Activated CD8-positive, alpha-beta memory T cell treated with anti-CD3 and anti-CD28 coated beads, Interleukin-2, amount 10 ng/mL, durations not matched to agents 7 days and 5 days (primary cell): ENCODE measurements around the gene PLD4. TPM values are rescaled to one million over a fixed set of nuclear protein-coding genes. Genes with fewer than 3 reads are reported as not detected.
A peak's percentile ranks its signal among the peaks of the same experiment; 100 is the strongest.

Experiments used
- ATAC-seq: fragments of 150-1000 bp; cut with Tn5 transposase; one replicate; pipeline ENCODE4 v1.10.0; 2021; ENCODE audit warnings: moderate library complexity
- CTCF ChIA-PET: fragments of 350-600 bp; sonication (Branson Sonifier 250); formaldehyde crosslinking; loops from one replicate; lab custom pipeline; 2021; ENCODE audit warnings: antibody characterized with exemption; lab: Charles Lee
- DNase-seq: peaks from one replicate; pipeline ENCODE4 v3.0.0-alpha.2; 2020
- H3K27ac Mint-ChIP-seq: one replicate; pipeline ENCODE4 v1.8.0; 2021; ENCODE audit warnings: mild to moderate bottlenecking, mixed read lengths
- H3K27me3 Mint-ChIP-seq: one replicate; pipeline ENCODE4 v1.8.0; 2021; ENCODE audit warnings: mixed read lengths
- H3K36me3 Mint-ChIP-seq: one replicate; pipeline ENCODE4 v1.8.0; 2021; ENCODE audit warnings: mild to moderate bottlenecking, mixed read lengths
- H3K4me1 Mint-ChIP-seq: one replicate; pipeline ENCODE4 v1.8.0; 2021; ENCODE audit warnings: mixed read lengths
- H3K4me3 Mint-ChIP-seq: one replicate; pipeline ENCODE4 v1.8.0; 2021; ENCODE audit warnings: mild to moderate bottlenecking, moderate library complexity, mixed read lengths
- H3K9me3 Mint-ChIP-seq: one replicate; pipeline ENCODE4 v1.8.0; 2022; ENCODE audit warnings: low read depth, mixed read lengths
- total RNA-seq, 2 experiments: library from RNA; stranded (reverse); gene quantifications; one replicate each; pipeline ENCODE4 v1.2.3, GENCODE V29; 2021

The PLD4 gene
- total RNA-seq, 2 experiments from 2014 or later, result not detected

DNA sequence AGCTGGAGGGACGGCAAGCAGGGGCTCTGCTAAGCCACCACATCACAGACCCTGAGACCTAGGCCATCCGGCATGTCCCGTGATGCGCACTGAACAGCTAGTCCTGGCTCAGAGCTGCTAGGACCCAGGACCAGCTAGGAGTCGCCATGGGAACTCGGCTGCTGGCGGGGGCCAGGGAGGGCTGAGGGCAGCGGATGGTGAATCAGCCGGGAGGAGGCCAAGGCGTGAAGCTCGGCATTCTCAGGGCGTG, 48.4 kb downstream of the PLD4 start:
- Mint-ChIP-seq H3K27me3 (peaks cover 28% of the 10 kb centered on the region), H3K9me3 (no peaks in the 10 kb centered on the region), H3K36me3 (no peaks in the 10 kb centered on the region), H3K4me1 (peaks cover 10% of the 10 kb centered on the region), H3K4me3 (no peak overlapping the region), H3K27ac (no peak overlapping the region)
- ATAC-seq (no peak), DNase-seq (no peak)
- CTCF ChIA-PET, result interaction anchor here (1.7 to 6.7 kb wide), 4 partner anchors 12 to 114 kb away, joined by 4 to 140 read pairs (median 17); partner anchors contain the start of gene CLBA1

DNA sequence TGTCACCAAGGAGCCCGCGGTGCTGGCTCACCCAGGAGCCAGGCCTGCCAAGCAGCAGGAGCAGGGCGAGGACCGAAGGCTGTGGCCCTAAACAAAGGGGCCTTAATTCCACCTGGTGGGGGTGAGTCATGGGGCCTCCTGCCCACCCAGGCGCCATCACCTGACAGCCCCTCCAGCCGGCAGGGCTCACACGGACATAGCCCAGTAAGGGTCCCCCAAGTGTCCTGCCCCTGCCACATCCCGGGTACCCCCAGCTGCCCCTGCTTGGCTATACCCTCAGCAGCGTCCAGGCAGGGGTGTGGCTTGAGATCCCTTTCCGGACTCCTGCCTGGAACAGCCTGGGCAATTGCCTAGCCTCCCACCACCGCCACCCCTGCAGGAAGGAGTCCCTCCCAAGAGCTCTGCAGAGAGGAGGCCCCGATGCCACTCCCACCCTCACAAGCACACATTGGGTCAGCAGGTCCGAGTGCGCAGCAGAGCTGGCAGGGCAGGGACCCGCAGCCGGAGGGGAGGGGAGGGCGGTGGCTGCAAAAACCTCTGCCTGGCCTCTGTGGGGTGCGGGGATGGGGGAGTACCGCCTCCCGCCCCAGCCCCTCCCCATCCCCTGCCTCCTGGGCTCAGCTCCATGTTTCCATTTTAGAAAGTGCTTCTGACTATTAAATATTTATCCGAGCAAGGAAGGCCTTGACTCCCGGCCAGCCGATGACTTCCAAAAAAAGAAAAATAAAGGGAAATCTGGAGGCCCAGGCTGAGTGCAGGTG, 48.9 kb downstream of the PLD4 start:
- H3K4me3 Mint-ChIP-seq, result no peak overlapping the region
- no peaks in the 10 kb centered on the region for H3K36me3 Mint-ChIP-seq
- CTCF ChIA-PET, result interaction anchor here (0.9 to 6.7 kb wide), 5 partner anchors 11 to 117 kb away, joined by 3 to 140 read pairs (median 4); partner anchors contain the start of gene CLBA1
- H3K27ac Mint-ChIP-seq, result no peak overlapping the region
- ATAC-seq (no peak), DNase-seq (no peak)
- H3K4me1 Mint-ChIP-seq, result peaks cover 10% of the 10 kb centered on the region
- no peaks in the 10 kb centered on the region for H3K9me3 Mint-ChIP-seq
- H3K27me3 Mint-ChIP-seq, result peaks cover 25% of the 10 kb centered on the region

DNA sequence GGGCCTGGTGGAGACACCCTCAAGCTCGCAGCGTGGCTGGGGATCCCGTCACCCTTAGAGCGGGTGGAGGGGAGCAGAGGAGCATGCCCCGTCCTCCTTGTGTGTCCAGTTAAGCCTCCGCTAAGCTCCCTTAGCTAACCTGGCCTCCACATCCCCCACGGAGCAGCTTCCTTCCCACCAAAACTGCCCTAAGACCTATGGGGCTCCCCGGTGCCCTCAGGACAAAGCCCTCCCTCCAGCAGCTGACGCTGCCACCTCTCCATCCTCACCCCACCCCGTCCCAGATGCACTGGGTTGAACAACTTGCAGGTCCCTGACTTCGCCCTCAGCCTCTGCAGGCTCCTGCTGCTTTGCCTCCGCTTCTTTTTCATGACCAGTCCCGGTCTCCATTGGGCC, 49.5 kb downstream of the PLD4 start:
- H3K9me3 Mint-ChIP-seq, result no peaks in the 10 kb centered on the region
- no peak overlapping the region for H3K4me3 Mint-ChIP-seq
- H3K4me1 Mint-ChIP-seq, result peaks cover 10% of the 10 kb centered on the region
- H3K27me3 Mint-ChIP-seq, result peaks cover 26% of the 10 kb centered on the region
- no peak for ATAC-seq
- CTCF ChIA-PET, result interaction anchor here (0.9 to 6.7 kb wide), 5 partner anchors 11 to 116 kb away, joined by 3 to 140 read pairs (median 4); partner anchors contain the start of gene CLBA1
- no peak overlapping the region for H3K27ac Mint-ChIP-seq
- DNase-seq, result no peak
- no peaks in the 10 kb centered on the region for H3K36me3 Mint-ChIP-seq

DNA sequence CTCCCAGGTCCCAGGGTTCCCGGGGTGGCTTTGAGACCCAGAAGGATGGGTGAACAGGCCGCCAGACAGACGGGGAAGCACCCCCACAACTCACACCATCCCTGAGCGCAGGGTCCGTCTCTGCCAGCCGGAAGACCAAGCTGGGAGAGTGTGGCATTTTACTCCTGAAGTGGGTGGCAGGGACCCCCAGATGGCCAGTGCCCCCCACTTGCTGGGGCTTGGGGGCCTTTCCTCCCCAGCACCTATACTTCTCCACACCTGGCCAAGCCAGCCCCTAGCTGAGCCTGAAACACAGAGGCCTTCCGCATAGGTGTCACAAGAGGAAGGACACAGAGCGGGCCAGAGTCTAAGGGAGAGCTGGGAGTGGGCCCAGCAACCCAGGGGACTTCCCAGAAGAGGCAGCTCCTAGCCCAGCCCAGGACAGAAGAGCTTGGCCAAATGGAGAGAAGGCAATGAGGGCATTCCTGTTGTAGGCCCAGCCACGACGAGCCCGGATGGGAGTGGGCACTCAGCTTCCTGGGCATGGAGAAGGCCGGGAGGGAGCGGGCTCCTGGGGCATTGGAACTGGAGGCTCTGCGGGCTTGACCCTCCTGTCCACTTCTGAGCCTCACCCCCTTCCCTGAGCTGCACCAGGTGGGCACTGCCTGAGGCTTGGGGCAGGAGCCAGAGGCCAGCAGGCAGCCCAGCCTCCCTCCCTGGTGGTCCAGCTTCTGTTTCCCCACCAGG, 50.1 kb downstream of the PLD4 start:
- H3K4me3 Mint-ChIP-seq, result no peak overlapping the region
- no peaks in the 10 kb centered on the region for H3K36me3 Mint-ChIP-seq
- H3K4me1 Mint-ChIP-seq, result peaks cover 10% of the 10 kb centered on the region
- CTCF ChIA-PET, result interaction anchor here (0.9 to 6.7 kb wide), 16 partner anchors 10 to 506 kb away, joined by 3 to 140 read pairs (median 4); partner anchors contain the start of genes CDCA4 and CLBA1
- H3K27ac Mint-ChIP-seq, result no peak overlapping the region
- no peaks in the 10 kb centered on the region for H3K9me3 Mint-ChIP-seq
- DNase-seq (no peak), ATAC-seq (no peak)
- H3K27me3 Mint-ChIP-seq, result peaks cover 30% of the 10 kb centered on the region

DNA sequence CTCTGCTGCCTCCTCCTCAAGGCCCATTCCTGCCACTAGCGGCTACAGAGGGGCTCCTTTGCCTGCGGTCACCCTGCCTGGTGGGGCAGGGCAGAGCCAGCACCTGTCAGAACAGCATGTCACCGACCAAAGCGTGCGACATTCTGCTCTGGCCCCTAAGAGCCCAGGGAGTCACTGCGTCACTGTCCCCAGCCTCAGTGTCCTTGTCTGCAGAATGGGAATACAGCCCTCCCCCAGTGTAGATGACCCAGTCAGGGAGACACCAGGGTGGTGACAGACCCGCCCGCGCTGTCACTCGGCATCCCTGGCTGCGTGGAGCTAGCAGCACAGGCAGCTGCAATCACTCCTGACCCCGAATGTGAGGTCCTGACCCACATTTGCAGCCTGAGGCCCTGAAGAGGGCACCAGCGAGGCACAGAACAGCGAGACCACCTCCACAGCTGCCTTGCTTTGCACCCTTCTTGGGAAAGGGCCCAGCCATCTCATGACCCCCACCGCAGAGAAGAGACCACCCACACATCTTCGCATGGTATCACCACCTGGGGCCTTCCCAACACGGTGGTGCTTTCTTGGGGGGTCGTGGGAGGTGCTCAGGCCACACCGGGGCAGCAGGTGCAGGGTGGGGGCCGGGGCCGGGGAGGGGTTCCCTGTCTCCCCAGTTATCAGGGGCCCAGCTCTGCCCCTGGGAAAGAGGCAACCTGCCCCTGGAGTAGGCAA, 51.0 kb downstream of the PLD4 start:
- DNase-seq (no peak), ATAC-seq (peak; percentile 16)
- CTCF ChIA-PET, result interaction anchor here (0.7 to 6.7 kb wide), 18 partner anchors 9 to 505 kb away, joined by 3 to 140 read pairs (median 4); partner anchors contain the start of genes CDCA4 and CLBA1
- Mint-ChIP-seq H3K9me3 (no peaks in the 10 kb centered on the region), H3K4me3 (no peak overlapping the region), H3K27ac (no peak overlapping the region), H3K36me3 (no peaks in the 10 kb centered on the region), H3K27me3 (peaks cover 33% of the 10 kb centered on the region), H3K4me1 (peaks cover 10% of the 10 kb centered on the region)

DNA sequence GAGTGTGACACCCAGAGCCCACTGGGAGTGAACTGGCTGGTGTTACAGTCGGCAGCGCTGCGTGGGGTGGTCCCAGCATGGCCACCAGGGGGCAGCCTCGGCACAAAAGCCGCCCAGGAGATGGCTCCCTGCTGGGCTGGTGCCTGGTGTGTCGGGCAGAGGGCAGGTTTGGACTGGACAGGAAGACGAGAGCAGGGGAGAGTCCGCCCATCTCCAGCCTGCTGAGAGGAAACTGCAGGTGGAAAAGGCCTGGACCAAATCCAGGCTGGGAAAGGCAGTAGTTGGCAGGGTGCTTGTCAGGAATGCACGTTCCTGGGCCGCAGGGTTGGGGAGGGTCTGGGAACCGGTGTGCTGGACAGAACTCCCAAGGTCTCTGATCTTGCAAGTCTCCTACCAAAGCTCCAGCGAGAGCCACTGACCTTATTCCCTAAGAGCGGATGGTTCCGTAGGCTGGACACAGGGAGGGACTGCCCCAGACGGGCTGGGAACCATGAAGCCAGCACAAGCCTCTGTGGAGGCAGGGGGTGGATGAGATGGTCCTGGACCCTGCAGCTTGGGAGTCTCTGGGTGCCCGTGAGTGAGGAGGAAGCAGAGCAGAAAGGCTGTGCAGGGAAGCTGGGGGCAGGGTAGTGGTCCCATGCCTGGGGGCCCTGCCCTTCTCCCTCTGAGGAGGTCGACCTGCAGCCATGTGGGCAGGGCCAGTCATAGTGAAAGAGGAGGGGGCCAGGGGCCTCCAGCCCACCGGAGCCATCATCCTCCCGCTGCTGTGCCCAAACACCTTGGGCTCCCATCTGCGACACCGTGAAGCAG, 51.7 kb downstream of the PLD4 start:
- Mint-ChIP-seq H3K4me3 (no peak overlapping the region), H3K27ac (no peak overlapping the region), H3K36me3 (no peaks in the 10 kb centered on the region), H3K9me3 (no peaks in the 10 kb centered on the region), H3K27me3 (peaks cover 33% of the 10 kb centered on the region), H3K4me1 (peaks cover 10% of the 10 kb centered on the region)
- peak; percentile 88 for DNase-seq
- ATAC-seq, result peak; percentile 85
- CTCF ChIA-PET, result interaction anchor here (0.7 to 6.7 kb wide), 16 partner anchors 9 to 504 kb away, joined by 3 to 140 read pairs (median 4); partner anchors contain the start of genes CDCA4 and CLBA1

DNA sequence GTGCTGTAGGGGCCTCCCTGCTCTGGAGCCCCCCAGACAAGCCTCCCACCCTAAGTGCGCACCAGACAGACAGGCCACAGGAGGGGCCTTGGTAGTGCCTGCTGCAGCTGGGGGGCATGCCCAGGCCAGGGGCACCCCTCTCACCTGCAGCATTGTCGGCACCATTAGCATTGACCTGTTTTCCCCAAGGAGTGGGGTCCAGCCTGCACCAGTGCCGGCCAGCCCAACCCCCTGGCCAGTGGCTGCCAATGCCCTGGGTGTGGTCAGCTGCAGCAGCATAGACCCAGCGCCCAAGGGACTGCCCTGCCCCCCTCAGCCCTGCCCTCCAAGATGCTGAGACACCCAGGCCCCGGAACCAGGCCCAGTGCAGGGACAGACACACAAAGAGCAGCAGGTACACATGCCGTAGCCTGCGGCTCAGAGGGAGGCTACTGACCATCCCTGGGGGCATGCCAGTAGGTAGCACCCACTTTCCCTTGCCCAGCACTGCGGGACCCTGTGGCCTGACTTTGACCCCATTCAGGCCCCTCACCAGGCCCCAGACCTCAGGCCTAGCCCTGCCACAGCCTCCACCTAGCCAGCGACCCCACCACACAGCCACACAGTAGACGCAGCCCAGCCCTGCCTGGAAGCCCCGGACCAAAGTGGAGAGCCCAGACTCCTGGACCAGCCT, 52.5 kb downstream of the PLD4 start:
- H3K27ac Mint-ChIP-seq, result no peak overlapping the region
- no peak overlapping the region for H3K4me3 Mint-ChIP-seq
- peaks cover 10% of the 10 kb centered on the region for H3K4me1 Mint-ChIP-seq
- no peak for DNase-seq
- H3K27me3 Mint-ChIP-seq, result peaks cover 33% of the 10 kb centered on the region
- H3K9me3 Mint-ChIP-seq, result no peaks in the 10 kb centered on the region
- ATAC-seq, result no peak
- CTCF ChIA-PET, result interaction anchor here (1.5 to 6.7 kb wide), 6 partner anchors 39 to 110 kb away, joined by 3 to 140 read pairs (median 10); no protein-coding TSS in a partner anchor
- no peaks in the 10 kb centered on the region for H3K36me3 Mint-ChIP-seq

DNA sequence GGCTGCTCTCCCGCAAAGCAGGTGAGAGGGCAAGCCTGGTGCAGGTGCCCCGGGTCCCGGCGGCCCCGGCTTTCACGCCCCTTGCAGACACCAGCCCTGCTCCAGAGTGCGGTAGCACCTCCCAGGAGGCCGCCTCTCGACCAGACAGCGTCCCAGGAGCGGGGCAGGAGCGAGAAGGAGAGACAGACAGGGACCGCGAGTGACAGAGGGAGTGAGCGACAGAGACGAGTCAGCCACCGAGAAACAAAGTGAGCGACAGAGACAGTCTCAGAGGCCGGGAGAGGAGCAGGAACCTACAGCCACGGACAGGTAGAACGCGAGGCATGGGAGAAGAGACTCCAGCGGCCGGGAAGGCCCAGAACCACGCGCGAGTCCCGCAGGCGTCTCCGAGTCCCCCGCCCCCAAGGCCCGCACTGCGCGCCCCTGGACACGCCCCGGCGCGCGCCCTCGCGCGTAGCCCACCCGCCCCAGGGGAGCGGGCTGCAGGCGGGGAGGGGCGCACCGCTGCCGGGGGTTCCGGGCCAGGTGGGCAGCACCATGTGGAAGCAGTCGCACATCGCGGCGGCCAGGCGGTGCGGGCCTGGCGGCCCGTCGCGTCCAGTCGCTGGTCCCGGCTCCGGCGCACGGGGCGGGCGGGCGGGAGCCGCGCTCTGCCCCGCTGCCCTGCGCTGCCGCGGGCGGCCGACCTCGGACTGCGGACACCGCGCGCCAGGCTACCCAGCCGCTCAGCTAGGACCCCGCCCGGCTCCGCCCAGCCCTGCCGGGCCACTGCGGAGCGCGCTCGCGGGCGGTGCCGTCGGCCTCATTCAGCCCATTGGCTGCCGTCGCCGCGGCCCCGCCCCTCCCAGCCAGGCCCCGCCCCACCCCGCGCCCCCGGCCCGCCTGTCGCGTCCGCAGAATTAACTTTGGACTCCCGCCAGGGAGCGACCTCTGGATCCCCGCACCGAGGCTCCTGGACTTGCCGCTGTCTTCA, 53.3 kb downstream of the PLD4 start, which contains the start of gene AHNAK2:
TSS of gene AHNAK2 (minus strand) at position 694 of the 973 bp plus-strand sequence. CDS start at position 557, 137 bp downstream.
- Mint-ChIP-seq H3K27ac (no peak within 1 kb of the TSS), H3K36me3 (no peaks in the 10 kb centered on the region), H3K9me3 (no peaks in the 10 kb centered on the region), H3K4me1 (peaks cover 10% of the 10 kb centered on the region), H3K4me3 (peak within 1 kb of the TSS; percentile 63), H3K27me3 (peaks cover 33% of the 10 kb centered on the region)
- ATAC-seq, result peak; percentile 73
- no peak for DNase-seq
- CTCF ChIA-PET, result interaction anchor here (0.9 to 6.7 kb wide), 5 partner anchors 38 to 112 kb away, joined by 3 to 140 read pairs (median 10); no protein-coding TSS in a partner anchor

DNA sequence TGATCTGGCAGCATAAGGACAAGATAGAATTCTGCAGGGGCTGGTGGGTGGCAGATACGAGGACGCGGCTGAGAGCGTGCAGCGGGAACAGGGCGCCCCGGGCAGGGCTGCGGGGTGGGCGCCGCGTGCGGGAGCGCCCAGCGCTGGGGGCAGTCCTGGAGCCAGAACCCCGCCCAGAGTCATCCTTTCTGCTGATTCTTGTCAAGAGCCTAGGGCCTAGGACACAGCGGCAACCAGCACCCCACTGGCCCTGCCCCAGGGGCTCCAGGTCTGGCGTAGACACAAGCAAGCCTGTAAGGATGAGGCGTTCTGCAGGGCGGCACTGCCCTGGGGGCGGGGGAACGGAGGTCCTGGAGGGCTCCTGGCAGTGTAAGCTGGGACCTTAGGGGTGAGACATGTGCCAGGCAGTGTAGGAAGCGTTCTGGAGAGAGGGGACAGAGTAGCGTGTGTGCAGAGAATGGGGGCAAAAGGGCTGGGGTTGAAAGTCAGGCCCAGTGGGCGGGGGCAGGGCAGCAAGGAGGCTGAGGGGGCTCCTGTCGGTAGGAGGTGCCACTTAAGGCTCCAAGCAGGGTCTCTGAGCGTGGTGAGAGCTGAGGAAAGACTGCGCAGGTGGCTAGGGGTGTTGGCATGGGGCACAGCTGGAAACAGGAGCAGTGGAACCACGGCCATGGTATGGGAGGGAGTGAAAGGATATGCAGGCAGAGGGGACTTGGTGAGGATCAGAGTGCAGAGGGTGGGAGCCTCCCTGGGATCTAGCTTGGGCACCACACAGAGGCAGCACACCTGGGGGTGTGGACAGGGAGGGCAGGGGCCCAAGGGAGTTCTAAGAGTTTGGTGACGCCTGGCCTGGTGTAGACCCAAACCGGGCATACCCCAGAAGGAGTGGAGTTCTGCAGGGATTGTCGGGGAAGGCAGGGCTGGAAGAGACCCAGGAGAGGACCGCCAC, 54.3 kb downstream of the PLD4 start:
- CTCF ChIA-PET, result interaction anchor here (0.9 to 2.1 kb wide), 2 partner anchors 67 to 111 kb away, joined by 3 to 10 read pairs; no protein-coding TSS in a partner anchor
- peaks cover 10% of the 10 kb centered on the region for H3K4me1 Mint-ChIP-seq
- no peak for DNase-seq

More for the DNA sequence above, 54.3 kb downstream of the PLD4 start:
- no peaks in the 10 kb centered on the region for H3K9me3 Mint-ChIP-seq
- peaks cover 33% of the 10 kb centered on the region for H3K27me3 Mint-ChIP-seq
- no peak overlapping the region for H3K27ac Mint-ChIP-seq
- no peaks in the 10 kb centered on the region for H3K36me3 Mint-ChIP-seq
- ATAC-seq, result no peak
- H3K4me3 Mint-ChIP-seq, result no peak overlapping the region
